GM18909 (cell line): ENCODE results near the gene STK32C.

Source experiments
- ATAC-seq: cut with Tn5 transposase; IDR thresholded peaks from one replicate; pipeline ENCODE4 v1.9.1; 2021; ENCODE audit warnings: mild to moderate bottlenecking; ENCODE audit not compliant: unreplicated experiment, poor library complexity

The STK32C gene

GRCh38 chr10:132252412-132252811 is 55.3 kb downstream of the STK32C start:
- ATAC-seq: no peak

- ATAC-seq: no peak
Observed at GRCh38 chr10:132251928-132252327, 55.8 kb downstream of the STK32C start.

GRCh38 chr10:132250481-132251475 is 57.0 kb downstream of the STK32C start:
- no peak for ATAC-seq

- ATAC-seq: no peak
Observed at GRCh38 chr10:132249824-132250375, 57.9 kb downstream of the STK32C start.

GRCh38 chr10:132249226-132249724 is 58.5 kb downstream of the STK32C start:
- no peak for ATAC-seq

- ATAC-seq: no peak
Observed at GRCh38 chr10:132248455-132249225, 59.1 kb downstream of the STK32C start.

GRCh38 chr10:132247943-132248342 is 59.8 kb downstream of the STK32C start:
- no peak for ATAC-seq

GRCh38 chr10:132246296-132246695 is 61.5 kb downstream of the STK32C start:
- no peak for ATAC-seq

- ATAC-seq: no peak
Observed at GRCh38 chr10:132245056-132245455, 62.7 kb downstream of the STK32C start.

- no peak for ATAC-seq
Observed at GRCh38 chr10:132243626-132244025, 64.1 kb downstream of the STK32C start.

GRCh38 chr10:132243141-132243540 is 64.6 kb downstream of the STK32C start:
- no peak for ATAC-seq

GRCh38 chr10:132242103-132242840 is 65.5 kb downstream of the STK32C start:
- ATAC-seq: no peak

GRCh38 chr10:132241496-132241895 is 66.3 kb downstream of the STK32C start:
- no peak for ATAC-seq

- ATAC-seq: no peak
Observed at GRCh38 chr10:132241086-132241485, 66.7 kb downstream of the STK32C start.

- ATAC-seq: no peak
Observed at GRCh38 chr10:132240581-132240980, 67.2 kb downstream of the STK32C start.

GRCh38 chr10:132240156-132240555 is 67.6 kb downstream of the STK32C start:
- ATAC-seq: no peak

- ATAC-seq: no peak
Observed at GRCh38 chr10:132239126-132240031, 68.4 kb downstream of the STK32C start.

- ATAC-seq: no peak
Observed at GRCh38 chr10:132238371-132239125, 69.2 kb downstream of the STK32C start.
